ENCODE measurements around the gene RAB29.
"Not testable (repeated sequence)": the region's sequence is repeated elsewhere in the genome, so short reads cannot be mapped to it uniquely, and the experiment has no call there.

RAB29 gene

DNA sequence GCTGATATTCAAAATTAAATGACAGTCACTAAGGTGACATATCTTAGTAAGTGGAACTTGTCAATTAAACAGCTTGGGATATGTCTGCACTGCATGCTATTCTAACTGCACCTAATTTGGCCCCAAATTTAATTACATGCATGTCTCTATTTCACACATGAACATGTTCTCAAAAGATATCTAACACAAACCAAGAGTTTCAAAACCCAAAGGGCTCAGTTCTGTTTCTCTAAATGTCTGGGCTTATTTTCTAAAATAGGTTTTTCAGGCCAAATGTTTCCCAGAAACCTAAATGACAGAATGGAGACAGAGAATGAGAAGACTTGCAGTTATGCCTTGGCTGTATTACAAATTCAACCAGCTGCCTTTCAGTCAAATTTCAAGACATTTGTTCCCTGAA is 11.3 kb downstream of the RAB29 start:
- DNase-seq (ENCODE audit: low read depth) = no peak

- no peak for DNase-seq (ENCODE audit: low read depth)
These were observed 14.7 kb downstream of the RAB29 start for GRCh38 chr1:205760606-205761005.

DNA sequence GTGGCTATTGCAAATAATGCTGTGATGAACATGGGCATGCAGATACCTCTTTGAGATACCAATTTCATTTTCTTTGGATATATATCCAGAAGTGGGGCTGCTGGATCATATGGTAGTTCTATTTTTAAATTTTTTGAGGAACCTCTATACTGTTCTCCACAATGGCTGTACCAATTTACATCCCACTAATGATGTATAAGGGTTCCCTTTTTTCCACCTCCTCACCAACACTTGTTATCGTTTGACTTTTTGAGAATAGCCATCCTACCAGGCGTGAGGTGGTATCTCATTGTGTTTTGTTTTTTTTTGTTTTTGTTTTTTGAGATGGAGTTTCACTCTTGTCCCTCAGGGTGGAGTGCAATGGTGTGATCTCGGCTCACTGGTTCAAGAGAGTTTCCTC is 18.7 kb downstream of the RAB29 start:
- DNase-seq (ENCODE audit: low read depth) = no peak

- DNase-seq (ENCODE audit: low read depth) = no peak
These were observed 20.4 kb downstream of the RAB29 start for GRCh38 chr1:205754857-205755256.

DNA sequence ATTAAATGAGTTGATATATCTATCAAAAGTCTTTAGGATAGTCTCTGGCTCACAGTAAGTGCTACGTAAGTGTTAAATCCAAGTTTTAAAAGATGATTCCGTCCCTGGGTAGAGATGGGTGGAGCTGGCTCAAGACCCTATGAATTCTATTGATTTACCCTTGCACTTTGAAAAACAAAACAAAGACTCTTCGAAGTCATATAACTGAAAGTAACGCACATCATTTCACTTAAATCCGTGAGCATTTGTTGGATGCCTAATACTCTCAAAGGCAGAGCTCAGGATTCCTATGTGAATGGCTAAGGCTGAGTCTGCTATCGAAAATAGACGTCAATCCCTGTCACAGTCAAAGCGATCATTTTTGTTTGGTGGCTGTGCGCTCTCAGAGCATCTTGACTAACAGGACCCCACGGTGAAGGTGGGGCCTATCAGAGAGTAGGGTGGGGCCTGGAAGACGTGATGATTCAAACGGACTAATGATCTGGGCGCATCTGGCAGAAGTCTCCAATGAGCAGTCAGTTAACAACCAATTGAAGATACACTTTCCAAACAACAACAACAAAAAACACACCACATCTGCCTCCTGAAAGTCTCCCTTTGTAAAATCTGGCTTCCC is 24.1 kb downstream of the RAB29 start:
- DNase-seq (ENCODE audit: low read depth) = no peak

DNA sequence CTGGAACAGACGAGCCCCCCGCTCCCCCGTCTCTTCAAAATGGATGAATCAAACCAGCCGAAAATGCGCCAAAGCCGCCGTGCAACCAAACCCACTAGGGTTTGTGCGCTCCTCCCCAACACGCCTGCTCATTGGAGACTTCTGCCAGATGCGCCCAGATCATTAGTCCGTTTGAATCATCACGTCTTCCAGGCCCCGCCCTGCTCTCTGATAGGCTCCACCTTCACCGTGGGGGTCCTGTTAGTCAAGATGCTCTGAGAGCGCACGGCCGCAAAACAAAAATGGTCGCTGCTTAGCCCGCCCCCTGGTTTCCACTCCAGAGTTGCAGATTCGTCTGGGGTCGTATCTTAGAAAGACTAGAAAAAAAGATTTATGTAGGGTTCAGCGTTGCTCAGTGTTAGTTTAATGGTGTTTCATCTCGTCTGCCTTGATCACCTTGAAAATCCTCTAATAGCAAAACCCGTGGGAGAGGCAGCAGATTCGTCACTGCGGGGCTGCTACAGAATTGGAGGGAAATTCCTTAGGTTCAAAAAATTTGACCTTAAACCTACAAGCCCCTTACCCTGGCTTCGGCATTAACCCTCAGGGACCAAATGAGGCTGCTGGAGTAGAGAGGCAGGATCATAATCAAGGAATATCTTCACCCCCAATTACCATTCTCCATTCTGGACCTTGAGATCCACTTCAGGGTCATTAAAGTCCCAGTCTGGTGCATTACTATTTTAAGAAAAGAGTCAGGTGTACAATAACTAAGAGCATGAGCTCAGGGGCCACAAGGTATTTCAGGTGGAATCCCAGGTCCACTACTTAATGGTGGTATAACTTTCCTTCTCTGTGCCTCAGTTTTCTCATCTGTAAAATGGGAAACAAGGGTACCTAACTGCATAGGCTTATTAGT is 24.9 kb downstream of the RAB29 start, which contains the start of gene NUCKS1:
TSS of gene NUCKS1 (minus strand) at position 45 of the 898 bp plus-strand sequence. CDS start 209 bp downstream, outside the sequence.
- peak; percentile 95 for DNase-seq (ENCODE audit: low read depth)

DNA sequence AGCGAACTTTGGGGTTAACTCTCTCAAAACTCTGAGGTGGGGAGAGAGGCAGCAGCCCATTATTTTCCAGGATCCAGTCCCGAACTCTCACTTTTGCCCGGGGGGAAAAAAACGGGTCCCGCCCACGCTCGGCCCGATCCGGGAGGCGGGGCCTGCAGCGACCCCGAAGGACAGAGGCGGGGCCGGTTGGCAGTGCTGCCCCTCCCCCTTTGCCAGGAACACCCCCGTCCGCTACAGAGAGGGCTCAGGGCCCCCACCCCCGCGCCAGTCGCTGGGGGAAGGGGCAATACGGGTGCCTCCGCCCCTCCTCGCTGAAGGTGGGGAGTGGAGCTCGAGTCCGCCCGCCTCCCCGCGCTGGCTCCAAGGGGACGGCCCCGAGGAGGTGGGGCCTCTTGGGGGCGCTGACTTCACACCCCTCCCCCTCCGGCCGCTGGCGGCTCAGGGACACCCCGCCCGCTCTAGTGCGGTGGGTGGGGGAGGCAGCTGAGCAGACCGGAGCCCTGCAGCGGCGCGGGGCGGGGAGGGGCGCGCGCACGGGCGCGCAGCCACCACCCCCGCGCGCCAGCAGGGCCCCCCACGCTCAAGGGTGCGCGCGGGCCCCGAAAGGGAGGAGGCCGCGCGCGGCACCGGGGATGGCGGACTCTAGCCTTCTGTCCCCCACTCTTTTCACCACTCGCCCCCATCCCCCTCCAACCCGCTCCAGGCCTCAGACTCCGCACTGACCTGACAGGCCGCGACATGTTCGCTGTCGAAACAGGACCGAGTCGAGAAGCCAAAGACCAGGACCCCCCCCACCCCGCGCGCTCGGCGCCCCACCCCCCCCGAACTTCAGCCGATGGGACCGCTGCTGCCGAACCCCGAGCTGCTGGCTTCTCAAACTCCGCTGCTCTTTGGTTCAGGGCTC is 25.8 kb downstream of the RAB29 start:
- peak; percentile 93 for DNase-seq (ENCODE audit: low read depth)

GRCh38 chr1:205748403-205749233 is 26.7 kb downstream of the RAB29 start:
- DNase-seq (ENCODE audit: low read depth) = peak; percentile 25

GRCh38 chr1:205746757-205747412 is 28.4 kb downstream of the RAB29 start:
- no peak for DNase-seq (ENCODE audit: low read depth)

DNA sequence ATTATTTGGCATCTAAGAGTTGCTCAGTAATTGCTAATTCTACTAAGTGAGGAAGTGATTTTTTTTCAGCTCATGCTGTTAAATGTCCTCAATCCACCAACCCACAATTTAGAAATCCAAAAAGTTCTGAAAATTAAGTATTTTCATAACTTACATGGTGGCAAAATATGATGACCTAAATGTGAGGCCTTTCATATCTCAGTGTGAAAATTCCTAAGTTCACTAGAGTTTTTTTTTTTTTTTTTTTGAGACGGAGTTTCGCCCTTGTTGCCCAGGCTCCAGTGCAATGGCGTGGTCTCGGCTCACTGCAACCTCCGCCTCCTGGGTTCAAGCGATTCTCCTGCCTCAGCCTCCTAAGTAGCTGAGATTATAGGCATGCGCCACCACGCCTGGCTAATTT is 30.9 kb downstream of the RAB29 start:
- DNase-seq (ENCODE audit: low read depth) = no peak

DNA sequence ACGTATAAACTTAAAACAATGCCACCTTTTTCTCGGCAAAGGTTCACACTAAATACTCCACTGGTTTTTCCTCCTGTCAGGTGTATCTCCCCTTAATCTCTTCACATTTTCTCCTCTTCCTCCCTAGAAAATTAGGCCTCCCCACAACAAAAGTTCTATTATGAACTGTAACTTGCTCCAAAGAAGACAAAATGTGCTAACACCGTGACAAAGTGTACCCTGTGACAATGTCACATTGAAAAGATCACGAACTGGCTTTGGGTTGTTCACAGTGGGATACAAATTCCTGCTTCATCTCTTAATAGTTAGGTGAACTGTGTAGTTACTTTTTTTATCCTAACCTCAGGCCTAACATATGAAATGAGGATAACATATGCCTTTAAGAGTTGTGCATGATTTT is 31.3 kb downstream of the RAB29 start:
- DNase-seq (ENCODE audit: low read depth) = no peak

DNA sequence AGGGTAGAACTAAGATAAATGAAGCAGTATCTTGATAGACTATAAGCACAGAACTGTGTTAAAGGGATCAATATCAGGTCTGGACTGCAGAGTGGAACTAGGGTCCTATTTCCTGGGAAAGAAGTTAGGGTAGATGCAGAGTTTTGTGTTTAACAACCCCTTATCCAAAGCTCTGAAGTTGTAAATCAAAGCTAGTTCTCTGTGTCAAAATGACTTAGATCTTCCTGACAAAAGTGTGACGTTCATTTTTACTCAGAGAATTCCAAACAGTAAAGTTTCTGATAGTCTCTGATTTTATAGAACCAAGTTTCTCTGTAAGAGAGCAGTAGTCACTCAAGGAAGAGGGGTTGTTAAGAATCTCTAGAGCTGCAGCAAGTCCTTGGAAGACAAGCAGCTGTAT is 33.6 kb downstream of the RAB29 start:
- no peak for DNase-seq (ENCODE audit: low read depth)

- DNase-seq (ENCODE audit: low read depth) = no peak
These were observed 35.7 kb downstream of the RAB29 start for GRCh38 chr1:205739348-205740160.

DNA sequence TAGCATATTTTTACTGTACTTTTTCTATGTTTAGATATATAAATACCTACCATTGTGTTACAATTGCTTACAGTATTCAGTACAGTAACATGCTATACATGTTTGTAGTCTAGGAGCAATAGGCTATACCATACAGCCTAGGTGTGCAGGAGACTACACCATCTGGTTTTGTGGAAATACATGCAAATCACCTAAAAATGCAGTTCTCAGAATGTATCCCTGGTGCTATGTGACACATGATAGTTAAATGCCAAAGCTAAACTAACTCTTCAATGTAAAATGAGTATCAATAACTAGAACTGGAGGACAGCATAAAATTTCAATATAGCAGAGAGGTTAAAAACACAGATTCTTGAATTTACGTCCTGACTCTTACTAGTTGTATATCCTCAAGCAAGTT is 40.1 kb downstream of the RAB29 start:
- no peak for DNase-seq (ENCODE audit: low read depth)

GRCh38 chr1:205733438-205734175 is 41.7 kb downstream of the RAB29 start:
- no peak for DNase-seq (ENCODE audit: low read depth)

DNA sequence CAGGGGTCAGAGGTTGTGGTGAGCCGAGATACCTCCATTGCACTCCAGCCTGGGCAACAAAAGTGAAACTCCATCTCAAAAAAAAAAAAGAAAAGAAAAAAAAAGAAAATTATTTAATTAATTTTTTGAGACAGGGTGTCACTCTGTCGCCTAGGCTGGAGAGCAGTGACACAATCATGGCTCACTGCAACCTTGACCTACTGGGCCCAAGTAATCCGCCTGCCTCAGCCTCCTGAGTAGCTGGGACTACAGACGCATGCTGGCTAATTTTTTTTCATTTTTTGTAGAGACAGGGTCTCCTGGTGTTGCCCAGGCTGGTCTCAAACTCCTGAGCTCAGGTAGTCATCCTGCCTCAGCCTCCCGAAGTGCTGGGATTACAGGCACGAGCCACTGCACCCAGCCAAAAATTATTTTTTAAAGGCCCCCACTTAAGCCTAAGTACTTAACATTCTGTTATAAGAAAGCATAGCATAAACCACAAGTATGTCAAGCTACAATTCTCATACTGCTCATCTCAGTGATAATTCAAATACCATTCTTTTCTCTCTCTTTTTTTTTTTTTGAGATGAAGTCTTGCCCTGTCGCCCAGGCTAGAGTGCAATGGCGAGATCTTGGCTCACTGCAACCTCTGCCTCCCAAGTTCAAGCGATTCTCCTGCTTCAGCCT is 45.2 kb downstream of the RAB29 start:
- DNase-seq (ENCODE audit: low read depth) = no peak

GRCh38 chr1:205726619-205727125 is 48.6 kb downstream of the RAB29 start:
- DNase-seq (ENCODE audit: low read depth) = no peak

- no peak for DNase-seq (ENCODE audit: low read depth)
These were observed 49.8 kb downstream of the RAB29 start for GRCh38 chr1:205725514-205725913.

- not testable (repeated sequence) for DNase-seq (ENCODE audit: low read depth)
These were observed 54.5 kb downstream of the RAB29 start for GRCh38 chr1:205720740-205721139.

Measured in activated T-cell treated with anti-CD3 and anti-CD28 coated beads for 24 hours (primary cell).